ENCODE data around the gene SLC16A5. TPM values are rescaled to one million over a fixed set of nuclear protein-coding genes. Genes with fewer than 3 reads are reported as not detected.
A peak's percentile ranks its signal among the peaks of the same experiment; 100 is the strongest.

The SLC16A5 gene
- total RNA-seq, 1 experiment from 2014 or later: 32.4 TPM

DNA sequence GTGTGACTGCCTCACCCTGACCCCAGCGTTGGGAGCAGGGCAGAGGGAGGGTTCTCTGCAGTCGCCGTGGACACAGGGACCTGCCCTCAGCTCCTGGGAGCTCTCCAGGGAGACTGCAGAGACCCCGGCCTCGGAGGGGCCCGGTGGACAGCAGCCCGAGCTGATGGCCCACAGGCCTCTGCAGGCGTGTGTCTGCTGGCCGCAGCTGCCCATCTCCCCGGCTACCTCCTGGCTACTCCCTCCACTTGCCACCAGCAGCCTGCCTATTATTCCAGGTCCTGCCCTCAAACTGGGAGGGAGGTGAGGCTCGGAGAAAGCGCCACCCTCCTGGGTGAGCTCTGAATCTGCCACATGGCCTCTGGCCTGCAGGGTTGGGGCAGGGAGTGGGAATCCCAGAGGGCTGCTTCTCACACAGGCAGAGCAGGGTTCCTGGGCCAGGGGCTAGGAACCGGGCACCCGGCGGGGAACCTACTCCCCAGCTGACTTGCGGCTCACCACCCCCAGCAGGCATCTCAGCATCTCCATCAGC is 7.2 kb downstream of the SLC16A5 start:
- CTCF ChIA-PET: interaction anchor here (0.5 to 4.1 kb wide), 7 partner anchors 9 to 146 kb away, joined by 3 to 18 read pairs (median 4); no protein-coding TSS in a partner anchor
- Mint-ChIP-seq H3K9me3 (no peaks in the 10 kb centered on the region), H3K27ac (no peak overlapping the region), H3K4me1 (peaks cover 32% of the 10 kb centered on the region), H3K36me3 (peaks cover 17% of the 10 kb centered on the region; the same call in 1 of the 2 replicates), H3K4me3 (no peak overlapping the region), H3K27me3 (ENCODE audit: low read depth) (no peaks in the 10 kb centered on the region)
- TF ChIP-seq, protein P1, sequence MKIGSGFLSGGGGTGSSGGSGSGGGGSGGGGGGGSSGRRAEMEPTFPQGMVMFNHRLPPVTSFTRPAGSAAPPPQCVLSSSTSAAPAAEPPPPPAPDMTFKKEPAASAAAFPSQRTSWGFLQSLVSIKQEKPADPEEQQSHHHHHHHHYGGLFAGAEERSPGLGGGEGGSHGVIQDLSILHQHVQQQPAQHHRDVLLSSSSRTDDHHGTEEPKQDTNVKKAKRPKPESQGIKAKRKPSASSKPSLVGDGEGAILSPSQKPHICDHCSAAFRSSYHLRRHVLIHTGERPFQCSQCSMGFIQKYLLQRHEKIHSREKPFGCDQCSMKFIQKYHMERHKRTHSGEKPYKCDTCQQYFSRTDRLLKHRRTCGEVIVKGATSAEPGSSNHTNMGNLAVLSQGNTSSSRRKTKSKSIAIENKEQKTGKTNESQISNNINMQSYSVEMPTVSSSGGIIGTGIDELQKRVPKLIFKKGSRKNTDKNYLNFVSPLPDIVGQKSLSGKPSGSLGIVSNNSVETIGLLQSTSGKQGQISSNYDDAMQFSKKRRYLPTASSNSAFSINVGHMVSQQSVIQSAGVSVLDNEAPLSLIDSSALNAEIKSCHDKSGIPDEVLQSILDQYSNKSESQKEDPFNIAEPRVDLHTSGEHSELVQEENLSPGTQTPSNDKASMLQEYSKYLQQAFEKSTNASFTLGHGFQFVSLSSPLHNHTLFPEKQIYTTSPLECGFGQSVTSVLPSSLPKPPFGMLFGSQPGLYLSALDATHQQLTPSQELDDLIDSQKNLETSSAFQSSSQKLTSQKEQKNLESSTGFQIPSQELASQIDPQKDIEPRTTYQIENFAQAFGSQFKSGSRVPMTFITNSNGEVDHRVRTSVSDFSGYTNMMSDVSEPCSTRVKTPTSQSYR (CRISPR knock-in tag; IDR thresholded peaks at IDR 0.05): no peak
- no peak for TF ChIP-seq OVOL2 (CRISPR knock-in tag; IDR thresholded peaks at IDR 0.05; ENCODE audit: borderline replicate concordance)
- no peak for TF ChIP-seq GTF2I (CRISPR knock-in tag; conservative IDR thresholded peaks at IDR 0.05)
- TF ChIP-seq, protein P2, sequence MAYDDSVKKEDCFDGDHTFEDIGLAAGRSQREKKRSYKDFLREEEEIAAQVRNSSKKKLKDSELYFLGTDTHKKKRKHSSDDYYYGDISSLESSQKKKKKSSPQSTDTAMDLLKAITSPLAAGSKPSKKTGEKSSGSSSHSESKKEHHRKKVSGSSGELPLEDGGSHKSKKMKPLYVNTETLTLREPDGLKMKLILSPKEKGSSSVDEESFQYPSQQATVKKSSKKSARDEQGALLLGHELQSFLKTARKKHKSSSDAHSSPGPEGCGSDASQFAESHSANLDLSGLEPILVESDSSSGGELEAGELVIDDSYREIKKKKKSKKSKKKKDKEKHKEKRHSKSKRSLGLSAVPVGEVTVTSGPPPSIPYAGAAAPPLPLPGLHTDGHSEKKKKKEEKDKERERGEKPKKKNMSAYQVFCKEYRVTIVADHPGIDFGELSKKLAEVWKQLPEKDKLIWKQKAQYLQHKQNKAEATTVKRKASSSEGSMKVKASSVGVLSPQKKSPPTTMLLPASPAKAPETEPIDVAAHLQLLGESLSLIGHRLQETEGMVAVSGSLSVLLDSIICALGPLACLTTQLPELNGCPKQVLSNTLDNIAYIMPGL (CRISPR knock-in tag; IDR thresholded peaks at IDR 0.05): no peak
- TF ChIP-seq JAZF1 (CRISPR knock-in tag; IDR thresholded peaks at IDR 0.05): no peak
- no peak for TF ChIP-seq GRHL2 (CRISPR knock-in tag; IDR thresholded peaks at IDR 0.05; ENCODE audit: insufficient replicate concordance, severe bottlenecking)
- TF ChIP-seq CREB1 (CRISPR knock-in tag; IDR thresholded peaks at IDR 0.05): no peak
- TF ChIP-seq SP1 (CRISPR knock-in tag; conservative IDR thresholded peaks at IDR 0.05): no peak
- no peak for TF ChIP-seq ZNF263 (CRISPR knock-in tag; IDR thresholded peaks at IDR 0.05; ENCODE audit: low read depth)
- no peak for TF ChIP-seq TEAD4 (CRISPR knock-in tag; IDR thresholded peaks at IDR 0.05)
- TF ChIP-seq, protein P3, sequence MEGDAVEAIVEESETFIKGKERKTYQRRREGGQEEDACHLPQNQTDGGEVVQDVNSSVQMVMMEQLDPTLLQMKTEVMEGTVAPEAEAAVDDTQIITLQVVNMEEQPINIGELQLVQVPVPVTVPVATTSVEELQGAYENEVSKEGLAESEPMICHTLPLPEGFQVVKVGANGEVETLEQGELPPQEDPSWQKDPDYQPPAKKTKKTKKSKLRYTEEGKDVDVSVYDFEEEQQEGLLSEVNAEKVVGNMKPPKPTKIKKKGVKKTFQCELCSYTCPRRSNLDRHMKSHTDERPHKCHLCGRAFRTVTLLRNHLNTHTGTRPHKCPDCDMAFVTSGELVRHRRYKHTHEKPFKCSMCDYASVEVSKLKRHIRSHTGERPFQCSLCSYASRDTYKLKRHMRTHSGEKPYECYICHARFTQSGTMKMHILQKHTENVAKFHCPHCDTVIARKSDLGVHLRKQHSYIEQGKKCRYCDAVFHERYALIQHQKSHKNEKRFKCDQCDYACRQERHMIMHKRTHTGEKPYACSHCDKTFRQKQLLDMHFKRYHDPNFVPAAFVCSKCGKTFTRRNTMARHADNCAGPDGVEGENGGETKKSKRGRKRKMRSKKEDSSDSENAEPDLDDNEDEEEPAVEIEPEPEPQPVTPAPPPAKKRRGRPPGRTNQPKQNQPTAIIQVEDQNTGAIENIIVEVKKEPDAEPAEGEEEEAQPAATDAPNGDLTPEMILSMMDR (IDR thresholded peaks at IDR 0.05): no peak
- TF ChIP-seq, protein P4, sequence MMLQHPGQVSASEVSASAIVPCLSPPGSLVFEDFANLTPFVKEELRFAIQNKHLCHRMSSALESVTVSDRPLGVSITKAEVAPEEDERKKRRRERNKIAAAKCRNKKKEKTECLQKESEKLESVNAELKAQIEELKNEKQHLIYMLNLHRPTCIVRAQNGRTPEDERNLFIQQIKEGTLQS (CRISPR knock-in tag; conservative IDR thresholded peaks at IDR 0.05): no peak
- POLR2A ChIA-PET: interaction anchor here (0.6 kb wide), 1 partner anchor 22 kb away, joined by 3 read pairs; no protein-coding TSS in a partner anchor
- DNase-seq (ENCODE audit: low spot score): no peak
- ATAC-seq: no peak

DNA sequence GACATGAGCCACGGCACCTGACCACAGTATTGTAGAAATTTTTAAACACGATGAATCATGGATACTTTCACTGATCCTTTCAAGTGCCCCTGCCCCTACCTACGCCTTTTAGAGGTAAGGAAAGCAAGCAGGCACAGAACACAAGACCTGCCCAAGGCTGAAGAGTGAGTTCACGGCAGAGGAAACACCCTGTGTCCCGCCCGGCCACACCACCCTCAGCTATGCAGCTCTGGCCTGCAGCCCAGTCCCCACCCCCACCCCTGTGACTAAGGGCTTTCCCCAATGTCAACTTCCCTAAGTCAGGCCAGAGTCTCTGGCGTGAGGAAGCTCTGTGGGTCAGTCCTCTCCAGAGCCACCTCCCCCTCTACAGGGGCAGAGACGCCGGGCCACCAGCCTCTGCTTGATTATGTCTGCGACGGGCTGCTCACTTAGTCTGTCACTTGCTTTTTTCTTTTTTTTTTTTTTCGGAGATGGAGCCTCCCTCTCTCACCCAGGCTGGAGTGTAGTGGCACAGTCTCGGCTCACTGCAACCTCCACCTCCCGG is 8.4 kb downstream of the SLC16A5 start:
- POLR2A ChIA-PET: interaction anchor here (0.6 to 1.5 kb wide), 3 partner anchors 9 to 280 kb away, joined by 3 to 4 read pairs (median 3); partner anchors contain the start of gene ARMC7
- Mint-ChIP-seq H3K9me3 (no peaks in the 10 kb centered on the region), H3K27ac (peak overlapping the region; percentile 84), H3K36me3 (peaks cover 27% of the 10 kb centered on the region), H3K4me1 (peaks cover 21% of the 10 kb centered on the region), H3K4me3 (no peak overlapping the region), H3K27me3 (ENCODE audit: low read depth) (no peaks in the 10 kb centered on the region)
- DNase-seq (ENCODE audit: low spot score) (no peak), ATAC-seq (peak; percentile 19)
- TF ChIP-seq GABPB1 (CRISPR knock-in tag; IDR thresholded peaks at IDR 0.05) (peak; percentile 53; the same call in 1 of the 2 replicates), FOXJ3 (CRISPR knock-in tag; IDR thresholded peaks at IDR 0.05; ENCODE audit: borderline replicate concordance) (no peak)
- CTCF ChIA-PET: interaction anchor here (0.6 to 4.1 kb wide), 6 partner anchors 8 to 143 kb away, joined by 3 to 18 read pairs (median 6); partner anchors contain the start of gene SLC16A5

DNA sequence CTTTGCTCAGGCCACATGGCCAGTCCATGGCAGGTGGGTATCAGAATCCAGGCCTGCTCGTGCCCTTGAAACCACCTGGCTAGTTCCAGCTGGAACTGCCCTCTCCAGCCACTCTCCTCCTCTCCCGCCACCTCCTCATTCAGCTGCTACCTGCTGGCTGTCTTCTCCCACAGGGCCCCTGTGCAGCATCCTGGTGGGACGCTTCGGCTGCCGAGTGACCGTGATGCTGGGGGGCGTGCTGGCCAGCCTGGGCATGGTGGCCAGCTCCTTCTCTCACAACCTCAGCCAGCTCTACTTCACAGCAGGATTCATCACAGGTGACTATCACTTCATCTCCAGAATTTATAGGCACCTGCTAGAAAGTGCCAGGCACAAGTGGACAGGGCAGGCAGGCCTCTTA is 10.1 kb downstream of the SLC16A5 start:
- DNase-seq (ENCODE audit: low spot score) (no peak), ATAC-seq (no peak)
- Mint-ChIP-seq H3K9me3 (no peaks in the 10 kb centered on the region), H3K4me1 (peaks cover 12% of the 10 kb centered on the region), H3K36me3 (peaks cover 27% of the 10 kb centered on the region), H3K27ac (no peak overlapping the region), H3K4me3 (no peak overlapping the region), H3K27me3 (ENCODE audit: low read depth) (no peaks in the 10 kb centered on the region)
- TF ChIP-seq, protein P5, sequence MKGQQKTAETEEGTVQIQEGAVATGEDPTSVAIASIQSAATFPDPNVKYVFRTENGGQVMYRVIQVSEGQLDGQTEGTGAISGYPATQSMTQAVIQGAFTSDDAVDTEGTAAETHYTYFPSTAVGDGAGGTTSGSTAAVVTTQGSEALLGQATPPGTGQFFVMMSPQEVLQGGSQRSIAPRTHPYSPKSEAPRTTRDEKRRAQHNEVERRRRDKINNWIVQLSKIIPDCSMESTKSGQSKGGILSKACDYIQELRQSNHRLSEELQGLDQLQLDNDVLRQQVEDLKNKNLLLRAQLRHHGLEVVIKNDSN (CRISPR knock-in tag; IDR thresholded peaks at IDR 0.05): no peak
- no peak for TF ChIP-seq ZNF423 (CRISPR knock-in tag; IDR thresholded peaks at IDR 0.05)
- CTCF ChIA-PET: interaction anchor here (1.7 kb wide), 1 partner anchor 16 kb away, joined by 5 read pairs; no protein-coding TSS in a partner anchor
- POLR2A ChIA-PET: no interaction called here
